OCI-LY1 (cell line): ENCODE results near the gene SOCS4.

Source experiments
- CTCF ChIP-seq: fragments of 200-600 bp; sonication (generic), shearing (Covaris generic); IDR thresholded peaks from 2 replicates; pipeline ENCODE4 v1.5.1; 2017; ENCODE audit warnings: mild to moderate bottlenecking, antibody characterized with exemption, low read length, moderate library complexity, mixed read lengths
- EZH2 ChIP-seq: fragments of 200-600 bp; sonication (generic), shearing (Covaris generic); IDR thresholded peaks from 2 replicates; pipeline ENCODE4 v1.8.0; 2017; ENCODE audit warnings: borderline replicate concordance, mixed run types, mild to moderate bottlenecking, antibody characterized with exemption, low read length, moderate library complexity, mixed read lengths

GRCh38 chr14:55075628-55076175 is 48.7 kb downstream of the SOCS4 start:
- TF ChIP-seq CTCF (no peak), EZH2 (no peak)
